ENCODE data around the gene FBLN1. TPM values are rescaled to one million over a fixed set of nuclear protein-coding genes. Genes with fewer than 3 reads are reported as not detected.

FBLN1 gene
- total and polyA plus RNA-seq, 9 of the 15 experiments (the other 6 are each of a cell fraction or from before 2014, with no cell fraction given): 0.66 TPM; not detected in 8

- Histone ChIP-seq H3K4me1 (replicated peaks in 1 of 2; ENCODE audit: control insufficient read depth in 2 of 2, insufficient read depth in 2 of 2, low read length in 2 of 2) (no peaks in the 10 kb centered on the region), H3K9me3 (replicated peaks; ENCODE audit: control insufficient read depth, insufficient read depth, low read depth, low read length) (no peaks in the 10 kb centered on the region), H3K9me1 (ENCODE audit: control insufficient read depth, insufficient read depth, low read length) (no peaks in the 10 kb centered on the region), H3K4me3 (no peak overlapping the region), H3K27me3 (ENCODE audit: control insufficient read depth in 2 of 2, insufficient read depth in 2 of 2, low read length in 2 of 2) (peaks cover 14 to 44% of the 10 kb centered on the region in 2 experiments), H3K27ac (ENCODE audit: extremely low read depth, low read depth, low read length) (no peak overlapping the region), H2AFZ (ENCODE audit: low read depth, low read length) (no peak overlapping the region), H3K4me2 (ENCODE audit: insufficient read depth, low read length) (no peak overlapping the region), H3K79me2 (ENCODE audit: control insufficient read depth, insufficient read depth, low read length) (no peaks in the 10 kb centered on the region), H3K36me3 (ENCODE audit: control insufficient read depth, insufficient read depth, low read length) (no peaks in the 10 kb centered on the region), H4K20me1 (replicated peaks; ENCODE audit: control insufficient read depth, insufficient read depth, low read length) (no peaks in the 10 kb centered on the region), H3K9ac (ENCODE audit: insufficient read depth in 1 of 2, low read depth in 2 of 2, low read length in 2 of 2) (no peak overlapping the region)
- in situ Hi-C loops (cut with MboI): no loop called here
- ChIA-PET CTCF (ENCODE audit: low intra/inter-chr PET ratio) (no interaction called here), POLR2A (interaction anchor here (0.6 kb wide), 1 partner anchor 432 kb away, joined by 3 read pairs; no protein-coding TSS in a partner anchor)
- intact Hi-C loops (cut with micrococcal nuclease): no loop called here
- TF ChIP-seq COPS2 (conservative IDR thresholded peaks at IDR 0.05): no peak
- DNase-seq (ENCODE audit: extremely low read depth in 1 of 4, low spot score in 3 of 4) (no peak), ATAC-seq (no peak), FAIRE-seq (no peak)
- BruUV-seq (replicated peaks): no TSS peak
- 1% methylated on average over 6 of the region's 9 CpGs for WGBS (ENCODE audit: insufficient coverage, low coverage, missing lambda C conversion rate)
Observed at GRCh38 chr22:45531441-45532234, 29.0 kb downstream of the FBLN1 start.

DNA sequence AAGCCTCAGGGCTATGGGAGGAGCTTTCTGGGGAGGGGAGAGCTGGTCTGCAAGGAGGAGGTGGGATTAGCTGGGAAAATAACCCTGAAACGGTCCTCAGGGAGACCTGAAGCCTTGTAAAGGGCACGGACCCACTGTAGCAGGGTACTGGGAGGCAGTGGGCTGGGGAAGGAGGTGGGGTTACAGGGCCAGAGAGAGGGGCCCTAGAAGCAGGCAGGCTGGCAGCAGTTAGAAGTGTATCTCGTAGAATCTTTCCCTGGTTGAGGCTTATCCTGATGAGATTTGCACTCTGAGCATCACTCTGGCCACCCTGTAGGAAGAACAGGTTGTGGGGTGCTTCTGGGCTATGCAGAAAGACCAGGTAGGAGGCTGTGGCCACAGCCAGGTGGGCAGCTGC is 29.6 kb downstream of the FBLN1 start:
- in situ Hi-C loops (cut with MboI): no loop called here
- no peaks in the 10 kb centered on the region for H3K79me2 ChIP-seq (ENCODE audit: control insufficient read depth, insufficient read depth, low read length)
- ChIA-PET CTCF (ENCODE audit: low intra/inter-chr PET ratio) (no interaction called here), POLR2A (no interaction called here)
- DNase-seq (ENCODE audit: extremely low read depth in 1 of 4, low spot score in 3 of 4): no peak
- H3K27me3 ChIP-seq (ENCODE audit: control insufficient read depth in 2 of 2, insufficient read depth in 2 of 2, low read length in 2 of 2): peaks cover 9 to 38% of the 10 kb centered on the region in 2 experiments
- no peak overlapping the region for H3K27ac ChIP-seq (ENCODE audit: extremely low read depth, low read depth, low read length)
- BruUV-seq (replicated peaks): no TSS peak
- H3K4me3 ChIP-seq: no peak overlapping the region
- H3K4me2 ChIP-seq (ENCODE audit: insufficient read depth, low read length): no peak overlapping the region
- H3K9ac ChIP-seq (ENCODE audit: insufficient read depth in 1 of 2, low read depth in 2 of 2, low read length in 2 of 2): no peak overlapping the region
- H2AFZ ChIP-seq (ENCODE audit: low read depth, low read length): no peak overlapping the region
- 0% methylated on average over 2 of the region's 3 CpGs for WGBS (ENCODE audit: insufficient coverage, low coverage, missing lambda C conversion rate)
- no peaks in the 10 kb centered on the region for H3K9me1 ChIP-seq (ENCODE audit: control insufficient read depth, insufficient read depth, low read length)
- H3K36me3 ChIP-seq (ENCODE audit: control insufficient read depth, insufficient read depth, low read length): no peaks in the 10 kb centered on the region
- no peak for ATAC-seq
- no peaks in the 10 kb centered on the region for H3K9me3 ChIP-seq (replicated peaks; ENCODE audit: control insufficient read depth, insufficient read depth, low read depth, low read length)
- FAIRE-seq: no peak
- H3K4me1 ChIP-seq (replicated peaks in 1 of 2; ENCODE audit: control insufficient read depth in 2 of 2, insufficient read depth in 2 of 2, low read length in 2 of 2): no peaks in the 10 kb centered on the region
- H4K20me1 ChIP-seq (replicated peaks; ENCODE audit: control insufficient read depth, insufficient read depth, low read length): no peaks in the 10 kb centered on the region
- intact Hi-C loops (cut with micrococcal nuclease): no loop called here
- TF ChIP-seq ZNF384 (IDR thresholded peaks at IDR 0.05; ENCODE audit: low read depth, low read length): no peak
- TF ChIP-seq ZNF23 (CRISPR knock-in tag; IDR thresholded peaks at IDR 0.05): no peak
- no peak for TF ChIP-seq ESRRA (IDR thresholded peaks at IDR 0.05; ENCODE audit: borderline replicate concordance, low read depth)
- TF ChIP-seq ZNF174 (CRISPR knock-in tag; IDR thresholded peaks at IDR 0.05): no peak
- TF ChIP-seq, protein P1, sequence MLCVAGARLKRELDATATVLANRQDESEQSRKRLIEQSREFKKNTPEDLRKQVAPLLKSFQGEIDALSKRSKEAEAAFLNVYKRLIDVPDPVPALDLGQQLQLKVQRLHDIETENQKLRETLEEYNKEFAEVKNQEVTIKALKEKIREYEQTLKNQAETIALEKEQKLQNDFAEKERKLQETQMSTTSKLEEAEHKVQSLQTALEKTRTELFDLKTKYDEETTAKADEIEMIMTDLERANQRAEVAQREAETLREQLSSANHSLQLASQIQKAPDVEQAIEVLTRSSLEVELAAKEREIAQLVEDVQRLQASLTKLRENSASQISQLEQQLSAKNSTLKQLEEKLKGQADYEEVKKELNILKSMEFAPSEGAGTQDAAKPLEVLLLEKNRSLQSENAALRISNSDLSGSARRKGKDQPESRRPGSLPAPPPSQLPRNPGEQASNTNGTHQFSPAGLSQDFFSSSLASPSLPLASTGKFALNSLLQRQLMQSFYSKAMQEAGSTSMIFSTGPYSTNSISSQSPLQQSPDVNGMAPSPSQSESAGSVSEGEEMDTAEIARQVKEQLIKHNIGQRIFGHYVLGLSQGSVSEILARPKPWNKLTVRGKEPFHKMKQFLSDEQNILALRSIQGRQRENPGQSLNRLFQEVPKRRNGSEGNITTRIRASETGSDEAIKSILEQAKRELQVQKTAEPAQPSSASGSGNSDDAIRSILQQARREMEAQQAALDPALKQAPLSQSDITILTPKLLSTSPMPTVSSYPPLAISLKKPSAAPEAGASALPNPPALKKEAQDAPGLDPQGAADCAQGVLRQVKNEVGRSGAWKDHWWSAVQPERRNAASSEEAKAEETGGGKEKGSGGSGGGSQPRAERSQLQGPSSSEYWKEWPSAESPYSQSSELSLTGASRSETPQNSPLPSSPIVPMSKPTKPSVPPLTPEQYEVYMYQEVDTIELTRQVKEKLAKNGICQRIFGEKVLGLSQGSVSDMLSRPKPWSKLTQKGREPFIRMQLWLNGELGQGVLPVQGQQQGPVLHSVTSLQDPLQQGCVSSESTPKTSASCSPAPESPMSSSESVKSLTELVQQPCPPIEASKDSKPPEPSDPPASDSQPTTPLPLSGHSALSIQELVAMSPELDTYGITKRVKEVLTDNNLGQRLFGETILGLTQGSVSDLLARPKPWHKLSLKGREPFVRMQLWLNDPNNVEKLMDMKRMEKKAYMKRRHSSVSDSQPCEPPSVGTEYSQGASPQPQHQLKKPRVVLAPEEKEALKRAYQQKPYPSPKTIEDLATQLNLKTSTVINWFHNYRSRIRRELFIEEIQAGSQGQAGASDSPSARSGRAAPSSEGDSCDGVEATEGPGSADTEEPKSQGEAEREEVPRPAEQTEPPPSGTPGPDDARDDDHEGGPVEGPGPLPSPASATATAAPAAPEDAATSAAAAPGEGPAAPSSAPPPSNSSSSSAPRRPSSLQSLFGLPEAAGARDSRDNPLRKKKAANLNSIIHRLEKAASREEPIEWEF (CRISPR knock-in tag; IDR thresholded peaks at IDR 0.05): no peak
- no peak for TF ChIP-seq NFIC (IDR thresholded peaks at IDR 0.05)
- TF ChIP-seq RBM25 (IDR thresholded peaks at IDR 0.05; ENCODE audit: low read depth, low read length, severe bottlenecking): no peak
- no peak for TF ChIP-seq IFI16 (CRISPR knock-in tag; IDR thresholded peaks at IDR 0.05)
- no peak for TF ChIP-seq SRF (CRISPR knock-in tag; IDR thresholded peaks at IDR 0.05)
- TF ChIP-seq MEIS2 (IDR thresholded peaks at IDR 0.05; ENCODE audit: partially characterized antibody): no peak

Data from K562 (cell line).